ENCODE data around the gene TMEM150C. TPM values are rescaled to one million over a fixed set of nuclear protein-coding genes. Genes with fewer than 3 reads are reported as not detected.

Gene TMEM150C
- total RNA-seq, 1 experiment from 2014 or later, result 2.7 TPM

DNA sequence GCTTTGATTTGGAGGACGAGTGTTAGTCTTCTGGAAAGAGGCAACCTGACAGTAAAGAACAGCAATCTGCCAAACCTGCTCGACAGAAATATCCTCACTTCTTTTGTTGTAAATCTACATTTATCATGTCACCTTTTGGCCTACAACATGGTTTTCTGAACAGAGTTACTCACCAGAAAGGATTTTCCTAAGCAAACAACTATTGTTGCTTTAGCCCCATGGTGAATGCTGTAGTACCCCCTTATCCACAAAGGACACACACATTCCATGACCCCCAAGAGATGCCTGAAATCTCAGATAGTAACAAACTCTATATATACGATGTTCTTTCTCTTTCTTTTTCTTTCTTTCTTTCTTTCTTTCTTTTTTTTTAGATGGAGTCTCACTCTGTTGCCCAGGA is 42.7 kb downstream of the TMEM150C start:
- Histone ChIP-seq H3K14ac (ENCODE audit: insufficient read depth, low read length) (no peak overlapping the region), H3K79me1 (ENCODE audit: insufficient read depth, low read depth, low read length, poor library complexity, severe bottlenecking) (no peaks in the 10 kb centered on the region), H3K9me3 (ENCODE audit: control insufficient read depth, low read depth, low read length) (no peaks in the 10 kb centered on the region), H3T11ph (ENCODE audit: low read length) (no peak overlapping the region), H2AK5ac (ENCODE audit: insufficient read length, low read length) (no peak overlapping the region), H4K8ac (replicated peaks; ENCODE audit: insufficient read length, low read depth, low read length) (no peak overlapping the region), H3K4me1 (ENCODE audit: insufficient read depth, low read length) (peaks cover 4% of the 10 kb centered on the region; the same call in 1 of the 2 replicates), H3K4ac (ENCODE audit: low read depth, low read length) (no peak overlapping the region), H2BK15ac (ENCODE audit: low read depth, low read length) (no peak overlapping the region), H4K20me1 (ENCODE audit: control insufficient read depth, insufficient read depth, insufficient read length) (no peaks in the 10 kb centered on the region), H3K18ac (ENCODE audit: insufficient read length, low read depth, low read length) (no peak overlapping the region), H2BK5ac (ENCODE audit: insufficient read length, low read length) (no peak overlapping the region), H2BK12ac (ENCODE audit: insufficient read length, low read depth, low read length) (no peak overlapping the region), H2AFZ (ENCODE audit: low read length) (no peak overlapping the region), H4K91ac (ENCODE audit: insufficient read length, low read depth, low read length) (no peak overlapping the region), H3K27ac (ENCODE audit: insufficient read length, low read depth, low read length) (no peak overlapping the region), H2BK120ac (ENCODE audit: low read depth, low read length, poor library complexity, severe bottlenecking) (no peak overlapping the region), H3K27me3 (ENCODE audit: insufficient read depth, low read length) (no peaks in the 10 kb centered on the region), H3K23ac (ENCODE audit: insufficient read length, low read depth, low read length) (no peak overlapping the region), H3K56ac (ENCODE audit: insufficient read length, low read depth, low read length) (no peak overlapping the region), H3K9ac (ENCODE audit: extremely low read depth, insufficient read length, low read length) (no peak overlapping the region), H3K23me2 (ENCODE audit: insufficient read length, low read depth, low read length, poor library complexity, severe bottlenecking) (no peaks in the 10 kb centered on the region), H2BK20ac (ENCODE audit: low read depth, low read length, poor library complexity, severe bottlenecking) (no peak overlapping the region), H3K4me2 (ENCODE audit: insufficient read depth, insufficient read length, low read length) (no peak overlapping the region), H4K5ac (ENCODE audit: insufficient read length, low read depth, low read length) (no peak overlapping the region), H3K79me2 (ENCODE audit: insufficient read depth, low read length) (no peaks in the 10 kb centered on the region)
- H3K36me3 Mint-ChIP-seq (ENCODE audit: insufficient read depth in 1 of 3, low read depth in 3 of 3), result no peaks in the 10 kb centered on the region
- H3K9me3 Mint-ChIP-seq, result no peaks in the 10 kb centered on the region
- no CpG with 5 or more reads among the region's 3 CpGs for WGBS (ENCODE audit: extremely low coverage, insufficient read length, low lambda C conversion rate)
- DNase-seq, result no peak
- peaks cover 19 to 22% of the 10 kb centered on the region in 2 experiments for H3K4me1 Mint-ChIP-seq
- H3K27me3 Mint-ChIP-seq (ENCODE audit: low read depth), result no peaks in the 10 kb centered on the region; the same call in 1 of the 2 replicates
- H3K4me3 Mint-ChIP-seq, result no peak overlapping the region
- no peak overlapping the region for H3K27ac Mint-ChIP-seq
- TF ChIP-seq, protein P1, sequence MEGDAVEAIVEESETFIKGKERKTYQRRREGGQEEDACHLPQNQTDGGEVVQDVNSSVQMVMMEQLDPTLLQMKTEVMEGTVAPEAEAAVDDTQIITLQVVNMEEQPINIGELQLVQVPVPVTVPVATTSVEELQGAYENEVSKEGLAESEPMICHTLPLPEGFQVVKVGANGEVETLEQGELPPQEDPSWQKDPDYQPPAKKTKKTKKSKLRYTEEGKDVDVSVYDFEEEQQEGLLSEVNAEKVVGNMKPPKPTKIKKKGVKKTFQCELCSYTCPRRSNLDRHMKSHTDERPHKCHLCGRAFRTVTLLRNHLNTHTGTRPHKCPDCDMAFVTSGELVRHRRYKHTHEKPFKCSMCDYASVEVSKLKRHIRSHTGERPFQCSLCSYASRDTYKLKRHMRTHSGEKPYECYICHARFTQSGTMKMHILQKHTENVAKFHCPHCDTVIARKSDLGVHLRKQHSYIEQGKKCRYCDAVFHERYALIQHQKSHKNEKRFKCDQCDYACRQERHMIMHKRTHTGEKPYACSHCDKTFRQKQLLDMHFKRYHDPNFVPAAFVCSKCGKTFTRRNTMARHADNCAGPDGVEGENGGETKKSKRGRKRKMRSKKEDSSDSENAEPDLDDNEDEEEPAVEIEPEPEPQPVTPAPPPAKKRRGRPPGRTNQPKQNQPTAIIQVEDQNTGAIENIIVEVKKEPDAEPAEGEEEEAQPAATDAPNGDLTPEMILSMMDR (conservative IDR thresholded peaks at IDR 0.05), result no peak
